PFSK-1 (cell line): Measurements from ENCODE around the gene DACT3.

Source experiments
- POLR2AphosphoS5 ChIP-seq: IDR thresholded peaks from 2 replicates; pipeline ENCODE4 v1.6.1; 2012; ENCODE audit warnings: low read depth, mild to moderate bottlenecking, control low read depth, low read length, moderate library complexity
- TF ChIP-seq, protein P1 (sequence below), 2 experiments: IDR thresholded peaks; 2 replicates each; pipeline versions ENCODE4 v1.6.1 to v1.8.0; 2011 to 2012; ENCODE audit warnings: low read depth in 2 of 2, low read length in 2 of 2, control low read depth in 1 of 2, inconsistent platforms in 1 of 2, mild to moderate bottlenecking in 1 of 2, moderate library complexity in 1 of 2; ENCODE audit not compliant: insufficient read depth in 1 of 2

DNA sequence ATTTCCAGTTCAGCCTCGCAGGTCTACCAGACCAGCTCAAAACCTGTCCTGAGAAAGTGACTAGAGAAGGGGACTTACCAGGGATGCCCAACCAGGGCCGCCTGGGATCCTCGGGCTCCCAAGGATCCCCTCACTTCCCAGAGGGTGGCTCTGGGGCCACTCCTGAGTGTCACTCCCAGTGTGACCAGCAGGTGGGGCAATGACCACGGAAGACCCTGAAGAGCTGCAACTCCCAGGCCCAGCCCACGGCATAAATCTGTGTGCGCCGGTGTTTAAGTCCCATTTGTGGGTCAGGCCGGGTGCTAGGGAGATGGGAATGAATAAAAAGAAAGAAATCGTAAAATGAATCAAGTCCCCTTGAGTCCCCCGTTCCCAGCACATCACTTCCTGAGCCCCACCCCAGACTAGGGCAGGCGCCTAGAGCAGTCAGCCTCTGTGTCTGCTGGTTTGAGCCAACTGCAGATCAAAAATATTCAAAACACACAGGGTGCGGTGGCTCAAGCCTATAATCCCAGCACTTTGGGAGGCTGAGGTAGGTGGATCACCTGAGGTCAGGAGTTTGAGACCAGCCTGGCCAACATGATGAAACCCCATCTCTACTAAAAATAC lies 46.8 kb downstream of the DACT3 start:
- TF ChIP-seq POLR2AphosphoS5: no peak
- TF ChIP-seq, protein P1, sequence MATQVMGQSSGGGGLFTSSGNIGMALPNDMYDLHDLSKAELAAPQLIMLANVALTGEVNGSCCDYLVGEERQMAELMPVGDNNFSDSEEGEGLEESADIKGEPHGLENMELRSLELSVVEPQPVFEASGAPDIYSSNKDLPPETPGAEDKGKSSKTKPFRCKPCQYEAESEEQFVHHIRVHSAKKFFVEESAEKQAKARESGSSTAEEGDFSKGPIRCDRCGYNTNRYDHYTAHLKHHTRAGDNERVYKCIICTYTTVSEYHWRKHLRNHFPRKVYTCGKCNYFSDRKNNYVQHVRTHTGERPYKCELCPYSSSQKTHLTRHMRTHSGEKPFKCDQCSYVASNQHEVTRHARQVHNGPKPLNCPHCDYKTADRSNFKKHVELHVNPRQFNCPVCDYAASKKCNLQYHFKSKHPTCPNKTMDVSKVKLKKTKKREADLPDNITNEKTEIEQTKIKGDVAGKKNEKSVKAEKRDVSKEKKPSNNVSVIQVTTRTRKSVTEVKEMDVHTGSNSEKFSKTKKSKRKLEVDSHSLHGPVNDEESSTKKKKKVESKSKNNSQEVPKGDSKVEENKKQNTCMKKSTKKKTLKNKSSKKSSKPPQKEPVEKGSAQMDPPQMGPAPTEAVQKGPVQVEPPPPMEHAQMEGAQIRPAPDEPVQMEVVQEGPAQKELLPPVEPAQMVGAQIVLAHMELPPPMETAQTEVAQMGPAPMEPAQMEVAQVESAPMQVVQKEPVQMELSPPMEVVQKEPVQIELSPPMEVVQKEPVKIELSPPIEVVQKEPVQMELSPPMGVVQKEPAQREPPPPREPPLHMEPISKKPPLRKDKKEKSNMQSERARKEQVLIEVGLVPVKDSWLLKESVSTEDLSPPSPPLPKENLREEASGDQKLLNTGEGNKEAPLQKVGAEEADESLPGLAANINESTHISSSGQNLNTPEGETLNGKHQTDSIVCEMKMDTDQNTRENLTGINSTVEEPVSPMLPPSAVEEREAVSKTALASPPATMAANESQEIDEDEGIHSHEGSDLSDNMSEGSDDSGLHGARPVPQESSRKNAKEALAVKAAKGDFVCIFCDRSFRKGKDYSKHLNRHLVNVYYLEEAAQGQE (IDR thresholded peaks at IDR 0.05; ENCODE audit: insufficient read depth in 1 of 2, low read depth in 2 of 2, low read length in 2 of 2): no peak
